HepG2 (cell line): ENCODE measurements around the gene CCNL1. TPM values are rescaled to one million over a fixed set of nuclear protein-coding genes. Genes with fewer than 3 reads are reported as not detected.
A peak's percentile ranks its signal among the peaks of the same experiment; 100 is the strongest.

Source experiments
- E2F2 ChIP-seq: sonication (generic); formaldehyde crosslinking; IDR thresholded peaks from 2 replicates; pipeline ENCODE4 v1.4.0; 2020; ENCODE audit warnings: missing genetic modification reagents, borderline replicate concordance
- ERF ChIP-seq: IDR thresholded peaks from 2 replicates; pipeline ENCODE4 v1.6.1; 2018; ENCODE audit warnings: missing biosample characterization, missing genetic modification reagents
- ETV6 ChIP-seq: sonication (generic); formaldehyde crosslinking; conservative IDR thresholded peaks from 2 replicates; pipeline ENCODE4 v1.4.0; 2020; ENCODE audit warnings: missing genetic modification reagents
- JUNB ChIP-seq: sonication (generic); formaldehyde crosslinking; IDR thresholded peaks from 2 replicates; pipeline ENCODE4 v1.8.0; 2022; ENCODE audit warnings: missing genetic modification reagents, mild to moderate bottlenecking, borderline replicate concordance
- MAZ ChIP-seq, 2 experiments: sonication (generic) in 1 of 2; formaldehyde crosslinking in 1 of 2; IDR thresholded peaks; 2 replicates each; pipeline versions ENCODE4 v1.5.0 to v1.6.1; 2012 to 2020; ENCODE audit warnings: low read depth in 2 of 2, mild to moderate bottlenecking in 2 of 2, borderline replicate concordance in 1 of 2, improper control_type of control experiment in 1 of 2, low read length in 1 of 2, missing genetic modification reagents in 1 of 2, moderate library complexity in 1 of 2
- SIN3B ChIP-seq: fragments of 150-350 bp; IDR thresholded peaks from 2 replicates; pipeline ENCODE4 v1.6.1; 2014; ENCODE audit warnings: low read length
- THAP7 ChIP-seq: sonication (generic); formaldehyde crosslinking; IDR thresholded peaks from 2 replicates; pipeline ENCODE4 v1.8.1; 2023; ENCODE audit warnings: mild to moderate bottlenecking, missing genetic modification reagents
- TP53 ChIP-seq: sonication (generic); formaldehyde crosslinking; conservative IDR thresholded peaks from 2 replicates; pipeline ENCODE4 v1.4.0; 2020; ENCODE audit warnings: missing genetic modification reagents
- U2AF1 ChIP-seq: fragments of 200-400 bp; formaldehyde crosslinking; optimal IDR thresholded peaks from 2 replicates; pipeline ENCODE3; 2017; ENCODE audit warnings: mild to moderate bottlenecking, low read depth, low read length
- ZBTB46 ChIP-seq: sonication (generic); formaldehyde crosslinking; IDR thresholded peaks from 2 replicates; pipeline ENCODE4 v1.4.0; 2020; ENCODE audit warnings: mild to moderate bottlenecking, missing genetic modification reagents, borderline replicate concordance
- ZFP36L1 ChIP-seq: sonication (generic); formaldehyde crosslinking; IDR thresholded peaks from 2 replicates; pipeline ENCODE4 v1.8.0; 2022; ENCODE audit warnings: mild to moderate bottlenecking, missing genetic modification reagents, moderate library complexity
- ZFP36L2 ChIP-seq: sonication (generic); formaldehyde crosslinking; IDR thresholded peaks from 2 replicates; pipeline ENCODE4 v1.4.0; 2020; ENCODE audit warnings: missing genetic modification reagents
- ZNF235 ChIP-seq: sonication (generic); formaldehyde crosslinking; IDR thresholded peaks from 2 replicates; pipeline ENCODE4 v1.8.1; 2023; ENCODE audit warnings: mild to moderate bottlenecking, missing genetic modification reagents, borderline replicate concordance
- ZNF292 ChIP-seq: sonication (generic); formaldehyde crosslinking; IDR thresholded peaks from 2 replicates; pipeline ENCODE4 v1.8.1; 2022; ENCODE audit warnings: mild to moderate bottlenecking, low read depth, missing genetic modification reagents, borderline replicate concordance
- ZNF326 ChIP-seq: sonication (generic); formaldehyde crosslinking; IDR thresholded peaks from 2 replicates; pipeline ENCODE4 v1.4.0; 2020; ENCODE audit warnings: missing genetic modification reagents, borderline replicate concordance
- ZNF557 ChIP-seq: sonication (generic); formaldehyde crosslinking; IDR thresholded peaks from 2 replicates; pipeline ENCODE4 v1.4.0; 2020; ENCODE audit warnings: missing genetic modification reagents
- ZNF639 ChIP-seq: conservative IDR thresholded peaks from 2 replicates; pipeline ENCODE4 v1.6.1; 2018; ENCODE audit warnings: missing genetic modification reagents
- ZNF740 ChIP-seq: sonication (generic); formaldehyde crosslinking; IDR thresholded peaks from 2 replicates; pipeline ENCODE4 v1.4.0; 2020; ENCODE audit warnings: missing genetic modification reagents
- ZNF792 ChIP-seq: IDR thresholded peaks from 2 replicates; pipeline ENCODE4 v1.6.1; 2016
- polyA plus RNA-seq, 8 experiments: library from polyadenylated mRNA; depleted of rRNA in 3 of 8; stranded (reverse) in 7 of 8; unstranded in 1 of 8; fragments of >200 nt; fragmentation: Illumina TruSeq in 4 of 8; extraction: Trizol in 4 of 8; gene quantifications; 2 replicates each; pipeline versions ENCODE4 v1.2.1 to v1.2.3, GENCODE V29; 2011 to 2016; ENCODE audit warnings: low read depth in 4 of 8, missing spikeins in 1 of 8, mixed read lengths in 1 of 8; ENCODE audit not compliant: insufficient read depth in 1 of 8
- total RNA-seq, 5 experiments: library from RNA; depleted of rRNA; stranded (reverse); fragments of >200 nt; fragmentation: Illumina TruSeq; extraction: Trizol; gene quantifications; 2 replicates each; pipeline ENCODE4 v1.2.3, GENCODE V29; 2016; ENCODE audit warnings: low read depth in 1 of 5
- TF ChIP-seq, protein P1 (sequence below): sonication (generic); formaldehyde crosslinking; IDR thresholded peaks from 2 replicates; pipeline ENCODE4 v1.8.0; 2022; ENCODE audit warnings: missing genetic modification reagents, mild to moderate bottlenecking, inconsistent platforms, borderline replicate concordance

Gene CCNL1
- total and polyA plus RNA-seq, 2 of the 13 experiments (the other 11 are each of a cell fraction or from before 2014, with no cell fraction given): 151 to 303 TPM

DNA sequence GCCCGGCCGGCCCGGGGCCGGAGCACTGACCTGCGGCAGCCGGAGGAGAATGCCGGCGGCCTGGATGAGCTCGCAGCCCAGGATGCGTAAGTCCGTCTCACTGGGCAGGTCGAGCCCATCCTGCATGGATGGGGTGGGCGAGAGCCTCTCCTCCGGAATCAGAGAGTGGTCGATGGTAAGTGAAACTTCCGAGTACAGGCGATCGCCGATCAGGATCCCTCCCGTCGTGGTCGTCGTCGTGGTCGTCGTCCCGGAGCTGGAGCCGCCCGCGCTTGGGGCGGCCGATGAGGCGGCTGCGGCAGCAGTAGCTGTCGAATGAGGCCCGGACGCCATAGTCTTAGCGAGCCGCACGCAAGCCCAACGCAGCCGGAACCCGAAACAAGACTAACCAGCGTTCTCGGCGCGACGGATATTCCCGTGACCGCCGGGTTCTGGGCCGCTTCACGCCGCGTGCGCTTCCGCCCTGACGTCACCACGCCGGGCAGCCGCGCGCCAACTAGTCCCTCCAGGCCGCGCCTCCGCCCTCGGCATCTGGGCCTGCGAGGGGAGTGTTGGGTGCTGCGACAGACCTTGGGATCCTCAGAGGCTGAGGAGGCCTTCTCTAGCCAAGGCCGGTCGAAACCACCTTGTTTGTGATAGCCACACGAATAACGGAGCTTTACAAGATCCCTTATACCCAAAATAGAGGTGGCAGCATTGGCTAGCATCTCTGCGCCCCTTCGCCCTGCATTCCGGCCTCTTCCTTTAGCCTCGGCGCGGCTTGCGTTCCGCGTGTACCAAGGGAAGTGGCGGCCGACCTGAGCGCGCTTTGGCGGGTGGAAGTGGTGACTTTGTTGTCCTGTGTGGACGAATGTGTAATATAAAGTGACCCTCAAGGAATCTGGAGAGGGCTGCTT, at the start of gene CCNL1 (continued):
- TF ChIP-seq ZBTB46 (CRISPR knock-in tag) (no peak), ZFP36L1 (CRISPR knock-in tag) (peak; percentile 20), ZNF557 (CRISPR knock-in tag) (peak; percentile 88), ERF (CRISPR knock-in tag) (peak; percentile 96), ZNF639 (CRISPR knock-in tag) (peak; percentile 95), ZNF235 (CRISPR knock-in tag) (0 out of 2 replicates have a peak, but pooled peaks have one; percentile 36), U2AF1 (peak; percentile 91), TP53 (CRISPR knock-in tag) (peak; percentile 76), ETV6 (CRISPR knock-in tag) (peak; percentile 97), MAZ (IDR thresholded peaks at IDR 0.05; ENCODE audit: borderline replicate concordance, low read depth, low read length) (no peak), MAZ (CRISPR knock-in tag; IDR thresholded peaks at IDR 0.05; ENCODE audit: low read depth) (peak; percentile 96), ZNF792 (peak; percentile 91; the same call in 1 of the 2 replicates), E2F2 (CRISPR knock-in tag) (peak; percentile 99; the same call in 1 of the 2 replicates), JUNB (CRISPR knock-in tag) (peak; percentile 71; the same call in 1 of the 2 replicates), ZNF326 (CRISPR knock-in tag) (no peak), THAP7 (CRISPR knock-in tag) (peak; percentile 95), ZNF740 (CRISPR knock-in tag) (0 out of 2 replicates have a peak, but pooled peaks have one; percentile 59), ZFP36L2 (CRISPR knock-in tag) (no peak), ZNF292 (CRISPR knock-in tag) (no peak), SIN3B (peak; percentile 82)
- TF ChIP-seq, protein P1, sequence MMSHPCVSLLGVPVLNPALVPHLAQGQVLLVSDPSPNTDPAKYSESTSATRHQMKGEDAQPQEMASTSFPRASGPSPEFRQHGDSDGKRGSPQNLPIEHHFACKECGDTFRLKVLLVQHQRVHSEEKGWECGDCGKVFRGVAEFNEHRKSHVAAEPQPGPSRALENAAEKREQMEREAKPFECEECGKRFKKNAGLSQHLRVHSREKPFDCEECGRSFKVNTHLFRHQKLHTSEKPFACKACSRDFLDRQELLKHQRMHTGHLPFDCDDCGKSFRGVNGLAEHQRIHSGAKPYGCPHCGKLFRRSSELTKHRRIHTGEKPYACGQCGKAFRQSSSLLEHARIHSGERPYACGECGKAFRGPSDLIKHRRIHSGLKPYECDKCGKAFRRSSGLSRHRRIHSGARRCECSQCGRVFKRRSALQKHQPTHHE (CRISPR knock-in tag): peak; percentile 94; the same call in 1 of the 2 replicates
